ENCODE measurements around the gene CHTOP.

The CHTOP gene

DNA sequence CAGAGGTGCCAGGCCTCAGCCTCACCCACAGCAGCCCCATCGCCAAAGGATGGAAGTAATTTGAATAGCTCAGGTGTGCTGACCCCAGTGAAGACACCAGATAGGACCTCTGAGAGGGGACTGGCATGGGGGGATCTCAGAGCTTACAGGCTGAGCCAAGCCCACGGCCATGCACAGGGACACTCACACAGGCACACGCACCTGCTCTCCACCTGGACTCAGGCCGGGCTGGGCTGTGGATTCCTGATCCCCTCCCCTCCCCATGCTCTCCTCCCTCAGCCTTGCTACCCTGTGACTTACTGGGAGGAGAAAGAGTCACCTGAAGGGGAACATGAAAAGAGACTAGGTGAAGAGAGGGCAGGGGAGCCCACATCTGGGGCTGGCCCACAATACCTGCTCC, 59.6 kb downstream of the CHTOP start:
- DNase-seq, result no peak

Measured in NCI-H524 treated with DMSO at 0.1 percent for 48 hours (cell line).